K562 (cell line): ENCODE data around the gene CREB3L4. TPM values are rescaled to one million over a fixed set of nuclear protein-coding genes. Genes with fewer than 3 reads are reported as not detected.

ENCODE experiments used
- BRD4 ChIP-seq: fragments of 200-600 bp; sonication (generic); IDR thresholded peaks from 2 replicates; pipeline ENCODE4 v1.6.1; 2017; ENCODE audit warnings: inconsistent platforms
- ESRRB ChIP-seq: fragments of 250-450 bp; sonication (Bioruptor Pico); IDR thresholded peaks from 2 replicates; pipeline ENCODE4 v1.5.0; 2020; ENCODE audit warnings: mild to moderate bottlenecking, moderate library complexity, borderline replicate concordance
- FOXK1 ChIP-seq: sonication (generic); formaldehyde crosslinking; IDR thresholded peaks from 2 replicates; pipeline ENCODE4 v1.8.0; 2022; ENCODE audit warnings: missing genetic modification reagents, mild to moderate bottlenecking, borderline replicate concordance
- GABPB1 ChIP-seq: sonication (generic); formaldehyde crosslinking; IDR thresholded peaks from 2 replicates; pipeline ENCODE4 v1.8.0; 2022; ENCODE audit warnings: mild to moderate bottlenecking, missing genetic modification reagents
- HEY1 ChIP-seq: fragments of 250-450 bp; sonication (Bioruptor Pico); IDR thresholded peaks from 2 replicates; pipeline ENCODE4 v1.5.0; 2020; ENCODE audit warnings: mild to moderate bottlenecking, moderate library complexity, borderline replicate concordance
- HNRNPK ChIP-seq: fragments of 200-400 bp; formaldehyde crosslinking; IDR thresholded peaks from one replicate; pipeline ENCODE4 v1.6.1; 2018; ENCODE audit warnings: mild to moderate bottlenecking, low read depth, low read length; ENCODE audit not compliant: poor library complexity, severe bottlenecking
- KDM4B ChIP-seq, 2 experiments: fragments of 450-650 bp in 1 of 2; sonication (generic) in 1 of 2; IDR thresholded peaks; 2 replicates each; pipeline ENCODE4 v1.6.1; 2016 to 2017; ENCODE audit warnings: borderline replicate concordance in 2 of 2, antibody characterized with exemption in 1 of 2, low read depth in 1 of 2, mild to moderate bottlenecking in 1 of 2
- MCM5 ChIP-seq: fragments of 450-650 bp; IDR thresholded peaks from 2 replicates; pipeline ENCODE4 v1.6.1; 2016; ENCODE audit warnings: low read depth
- MXI1 ChIP-seq: IDR thresholded peaks from 2 replicates; pipeline ENCODE4 v1.6.1; 2011; ENCODE audit warnings: low read depth, mild to moderate bottlenecking, improper control_type of control experiment, low read length
- NFATC3 ChIP-seq: fragments of 450-650 bp; IDR thresholded peaks from 2 replicates; pipeline ENCODE4 v1.6.1; 2017; ENCODE audit warnings: mild to moderate bottlenecking
- NFRKB ChIP-seq: fragments of 450-650 bp; IDR thresholded peaks from 2 replicates; pipeline ENCODE4 v1.6.1; 2016; ENCODE audit warnings: low read depth
- PHB2 ChIP-seq: fragments of 450-650 bp; IDR thresholded peaks from 2 replicates; pipeline ENCODE4 v1.6.1; 2017; ENCODE audit warnings: low read depth
- POLR3A ChIP-seq: IDR thresholded peaks from 2 replicates; pipeline ENCODE4 v1.6.1; 2011; ENCODE audit warnings: borderline replicate concordance, mild to moderate bottlenecking, moderate library complexity; ENCODE audit not compliant: insufficient read length, insufficient read depth; ENCODE audit errors: extremely low read depth
- PPARD ChIP-seq: fragments of 250-450 bp; sonication (Bioruptor Pico); IDR thresholded peaks from 2 replicates; pipeline ENCODE4 v1.8.0; 2022; ENCODE audit warnings: inconsistent platforms, mild to moderate bottlenecking, moderate library complexity
- SMAD1 ChIP-seq: fragments of 150-350 bp; IDR thresholded peaks from 2 replicates; pipeline ENCODE4 v1.6.1; 2014; ENCODE audit warnings: low read length, low read depth; ENCODE audit not compliant: partially characterized antibody
- SMARCA5 ChIP-seq: fragments of 450-650 bp; IDR thresholded peaks from 2 replicates; pipeline ENCODE4 v1.6.1; 2016
- SP1 ChIP-seq: sonication (generic); formaldehyde crosslinking; IDR thresholded peaks from 2 replicates; pipeline ENCODE4 v1.8.1; 2022; ENCODE audit warnings: mild to moderate bottlenecking, missing genetic modification reagents
- STAG1 ChIP-seq: sonication (generic); formaldehyde crosslinking; IDR thresholded peaks from 2 replicates; pipeline ENCODE4 v1.5.0; 2020; ENCODE audit warnings: missing genetic modification reagents, borderline replicate concordance
- ZBTB7A ChIP-seq: IDR thresholded peaks from 2 replicates; pipeline ENCODE4 v1.6.1; 2011; ENCODE audit warnings: low read depth, mild to moderate bottlenecking, low read length, moderate library complexity, borderline replicate concordance; ENCODE audit not compliant: control insufficient read depth
- ZNF165 ChIP-seq: fragments of 250-450 bp; sonication (Bioruptor Pico); IDR thresholded peaks from 2 replicates; pipeline ENCODE4 v1.4.0; 2020; ENCODE audit warnings: borderline replicate concordance
- ZNF217 ChIP-seq: sonication (generic); formaldehyde crosslinking; IDR thresholded peaks from 2 replicates; pipeline ENCODE4 v1.8.0; 2022; ENCODE audit warnings: mild to moderate bottlenecking, missing genetic modification reagents
- ZNF24 ChIP-seq: fragments of 450-650 bp; IDR thresholded peaks from 2 replicates; pipeline ENCODE4 v1.6.1; 2016
- ZNF75A ChIP-seq: fragments of 450-650 bp; formaldehyde crosslinking; IDR thresholded peaks from 2 replicates; pipeline ENCODE4 v1.4.0; 2020; ENCODE audit warnings: mild to moderate bottlenecking
- ZZZ3 ChIP-seq: fragments of 450-650 bp; IDR thresholded peaks from 2 replicates; pipeline ENCODE4 v1.6.1; 2016; ENCODE audit warnings: antibody characterized with exemption, mild to moderate bottlenecking, moderate library complexity
- polyA plus RNA-seq, 8 experiments: library from polyadenylated mRNA; depleted of rRNA in 4 of 8; stranded (reverse) in 5 of 8; unstranded in 3 of 8; fragments of >200 nt; fragmentation: Nextera tagmentation in 2 of 8; fragmentation: Illumina TruSeq in 1 of 8; extraction: Ambion mirVana in 2 of 8; extraction: Trizol in 1 of 8; gene quantifications; 2 replicates each; pipeline versions ENCODE4 v1.2.1 to v1.2.3, GENCODE V29; 2011 to 2014; ENCODE audit warnings: inconsistent platforms in 1 of 8, missing spikeins in 1 of 8
- total RNA-seq, 7 experiments: library from RNA; depleted of rRNA in 6 of 7; stranded (reverse); fragments of >200 nt in 6 of 7; fragmentation: Illumina TruSeq in 2 of 7; extraction: Trizol in 2 of 7; gene quantifications; 2 replicates each; pipeline versions ENCODE4 v1.2.1 to v1.2.3, GENCODE V29; 2011 to 2021; ENCODE audit warnings: low replicate concordance in 1 of 7
- TF ChIP-seq, protein P1 (sequence below): fragments of 450-650 bp; IDR thresholded peaks from 2 replicates; pipeline ENCODE4 v1.6.1; 2016
- TF ChIP-seq, protein P2 (sequence below), 2 experiments: fragments of 450-650 bp; conservative IDR thresholded peaks; 2 replicates each; pipeline ENCODE4 v1.6.1; 2017; ENCODE audit warnings: mild to moderate bottlenecking in 2 of 2, moderate library complexity in 2 of 2
- TF ChIP-seq, protein P3 (sequence below): fragments of 200-400 bp; formaldehyde crosslinking; IDR thresholded peaks from 2 replicates; pipeline ENCODE4 v1.6.1; 2017; ENCODE audit warnings: mild to moderate bottlenecking, low read depth, low read length, moderate library complexity

CREB3L4 gene
- total and polyA plus RNA-seq, 9 of the 15 experiments (the other 6 are each of a cell fraction or from before 2014, with no cell fraction given), result 9.9 to 18.6 (median 13.9) TPM

DNA sequence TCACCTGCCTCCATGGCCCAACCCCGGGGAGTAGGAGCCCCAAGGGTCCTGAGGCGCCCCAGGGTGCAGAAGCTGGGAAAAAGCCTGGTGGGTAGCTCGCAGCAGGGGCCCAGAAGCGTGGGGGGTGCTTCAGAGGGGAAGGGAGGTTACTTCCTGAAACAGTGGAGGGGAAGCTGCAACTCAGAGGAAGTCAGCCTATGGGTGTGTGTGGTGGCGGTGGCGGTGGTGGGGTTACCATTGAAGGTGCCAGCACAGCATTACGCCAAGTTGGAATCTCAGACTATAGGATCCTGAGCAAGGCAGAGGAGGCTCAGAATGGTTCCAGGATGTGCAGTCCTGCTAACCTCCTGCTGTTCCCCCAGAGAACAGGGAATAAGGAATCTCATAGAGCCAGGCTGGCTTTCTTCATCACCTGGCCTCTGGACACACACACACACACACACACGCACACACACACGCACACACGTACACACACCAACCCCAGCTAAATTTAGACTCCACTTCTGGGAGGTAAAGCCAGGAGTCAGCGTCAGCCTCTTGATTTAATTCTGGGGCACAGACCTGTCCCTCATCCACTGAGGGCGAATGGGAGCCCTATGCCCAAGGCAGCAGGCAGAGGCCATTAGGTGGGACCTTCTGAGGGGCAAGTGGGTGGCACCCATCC lies 22.4 kb upstream of the CREB3L4 start (continued):
- TF ChIP-seq GABPB1 (CRISPR knock-in tag) (no peak), SP1 (CRISPR knock-in tag) (no peak), HNRNPK (no peak), PPARD (CRISPR knock-in tag) (no peak), ZNF75A (CRISPR knock-in tag) (no peak), BRD4 (no peak), ZNF24 (no peak), NFRKB (no peak; the same call in 1 of the 2 replicates), STAG1 (no peak), ZZZ3 (no peak), ZNF217 (CRISPR knock-in tag) (no peak), MCM5 (no peak), SMAD1 (no peak), SMARCA5 (0 out of 2 replicates have a peak, but pooled peaks have one; percentile 40), MXI1 (no peak), ESRRB (CRISPR knock-in tag) (no peak), POLR3A (no peak), PHB2 (no peak), ZNF165 (CRISPR knock-in tag) (no peak), ZBTB7A (peak; percentile 77), KDM4B (IDR thresholded peaks at IDR 0.05; ENCODE audit: borderline replicate concordance in 2 of 2, low read depth in 1 of 2) (no peak), NFATC3 (no peak), HEY1 (CRISPR knock-in tag) (no peak), FOXK1 (CRISPR knock-in tag) (peak; percentile 68; the same call in 1 of the 2 replicates)
- TF ChIP-seq, protein P1, sequence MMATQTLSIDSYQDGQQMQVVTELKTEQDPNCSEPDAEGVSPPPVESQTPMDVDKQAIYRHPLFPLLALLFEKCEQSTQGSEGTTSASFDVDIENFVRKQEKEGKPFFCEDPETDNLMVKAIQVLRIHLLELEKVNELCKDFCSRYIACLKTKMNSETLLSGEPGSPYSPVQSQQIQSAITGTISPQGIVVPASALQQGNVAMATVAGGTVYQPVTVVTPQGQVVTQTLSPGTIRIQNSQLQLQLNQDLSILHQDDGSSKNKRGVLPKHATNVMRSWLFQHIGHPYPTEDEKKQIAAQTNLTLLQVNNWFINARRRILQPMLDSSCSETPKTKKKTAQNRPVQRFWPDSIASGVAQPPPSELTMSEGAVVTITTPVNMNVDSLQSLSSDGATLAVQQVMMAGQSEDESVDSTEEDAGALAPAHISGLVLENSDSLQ, result no peak
- TF ChIP-seq, protein P2, sequence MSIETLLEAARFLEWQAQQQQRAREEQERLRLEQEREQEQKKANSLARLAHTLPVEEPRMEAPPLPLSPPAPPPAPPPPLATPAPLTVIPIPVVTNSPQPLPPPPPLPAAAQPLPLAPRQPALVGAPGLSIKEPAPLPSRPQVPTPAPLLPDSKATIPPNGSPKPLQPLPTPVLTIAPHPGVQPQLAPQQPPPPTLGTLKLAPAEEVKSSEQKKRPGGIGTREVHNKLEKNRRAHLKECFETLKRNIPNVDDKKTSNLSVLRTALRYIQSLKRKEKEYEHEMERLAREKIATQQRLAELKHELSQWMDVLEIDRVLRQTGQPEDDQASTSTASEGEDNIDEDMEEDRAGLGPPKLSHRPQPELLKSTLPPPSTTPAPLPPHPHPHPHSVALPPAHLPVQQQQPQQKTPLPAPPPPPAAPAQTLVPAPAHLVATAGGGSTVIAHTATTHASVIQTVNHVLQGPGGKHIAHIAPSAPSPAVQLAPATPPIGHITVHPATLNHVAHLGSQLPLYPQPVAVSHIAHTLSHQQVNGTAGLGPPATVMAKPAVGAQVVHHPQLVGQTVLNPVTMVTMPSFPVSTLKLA (conservative IDR thresholded peaks at IDR 0.05), result no peak
- TF ChIP-seq, protein P3, sequence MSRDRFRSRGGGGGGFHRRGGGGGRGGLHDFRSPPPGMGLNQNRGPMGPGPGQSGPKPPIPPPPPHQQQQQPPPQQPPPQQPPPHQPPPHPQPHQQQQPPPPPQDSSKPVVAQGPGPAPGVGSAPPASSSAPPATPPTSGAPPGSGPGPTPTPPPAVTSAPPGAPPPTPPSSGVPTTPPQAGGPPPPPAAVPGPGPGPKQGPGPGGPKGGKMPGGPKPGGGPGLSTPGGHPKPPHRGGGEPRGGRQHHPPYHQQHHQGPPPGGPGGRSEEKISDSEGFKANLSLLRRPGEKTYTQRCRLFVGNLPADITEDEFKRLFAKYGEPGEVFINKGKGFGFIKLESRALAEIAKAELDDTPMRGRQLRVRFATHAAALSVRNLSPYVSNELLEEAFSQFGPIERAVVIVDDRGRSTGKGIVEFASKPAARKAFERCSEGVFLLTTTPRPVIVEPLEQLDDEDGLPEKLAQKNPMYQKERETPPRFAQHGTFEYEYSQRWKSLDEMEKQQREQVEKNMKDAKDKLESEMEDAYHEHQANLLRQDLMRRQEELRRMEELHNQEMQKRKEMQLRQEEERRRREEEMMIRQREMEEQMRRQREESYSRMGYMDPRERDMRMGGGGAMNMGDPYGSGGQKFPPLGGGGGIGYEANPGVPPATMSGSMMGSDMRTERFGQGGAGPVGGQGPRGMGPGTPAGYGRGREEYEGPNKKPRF, result no peak
